Activated CD4-positive, alpha-beta T cell treated with anti-CD3 and anti-CD28 coated beads, Interleukin-10, Interleukin-2, amounts not matched to agents 100 ng/mL and 50 ng/mL, durations not matched to agents 16 hours and 8 hours (primary cell): Measurements from ENCODE around the gene MYZAP.

ENCODE experiments used
- DNase-seq: peaks from one replicate; pipeline ENCODE4 v3.0.0-alpha.2; 2020

Gene MYZAP

GRCh38 chr15:57705746-57706404 is 114.2 kb downstream of the MYZAP start:
- DNase-seq: no peak

GRCh38 chr15:57706405-57707209 is 114.9 kb downstream of the MYZAP start, which contains the start of gene POLR2M:
TSS of gene POLR2M (plus strand) at chr15:57706714. CDS start at chr15:57706843, 129 bp downstream.
- peak; percentile 95 for DNase-seq

- DNase-seq: no peak
Measured at GRCh38 chr15:57708047-57708446, 116.3 kb downstream of the MYZAP start.

- no peak for DNase-seq
Measured at GRCh38 chr15:57718309-57718708, 126.6 kb downstream of the MYZAP start.

- DNase-seq: no peak
Measured at GRCh38 chr15:57720867-57721266, 129.2 kb downstream of the MYZAP start.

- DNase-seq: no peak
Measured at GRCh38 chr15:57726411-57726810, 134.7 kb downstream of the MYZAP start.

- DNase-seq: no peak
Measured at GRCh38 chr15:57727031-57727430, 135.3 kb downstream of the MYZAP start.

- no peak for DNase-seq
Measured at GRCh38 chr15:57728436-57728835, 136.7 kb downstream of the MYZAP start.

- DNase-seq: no peak
Measured at GRCh38 chr15:57730876-57731275, 139.2 kb downstream of the MYZAP start.

GRCh38 chr15:57731530-57732103 is 139.9 kb downstream of the MYZAP start:
- no peak for DNase-seq

- DNase-seq: peak; percentile 53
Measured at GRCh38 chr15:57732526-57733331, 141.0 kb downstream of the MYZAP start.

GRCh38 chr15:57734860-57735259 is 143.2 kb downstream of the MYZAP start:
- DNase-seq: no peak
